Prostate gland (tissue), 2 donors: ENCODE measurements around the gene ATXN1. TPM values are rescaled to one million over a fixed set of nuclear protein-coding genes. Genes with fewer than 3 reads are reported as not detected.

Experiments
- DNase-seq: peaks from one replicate; pipeline ENCODE4 v3.0.0-alpha.2; 2019; ENCODE audit warnings: low spot score
- H3K27ac ChIP-seq, 2 donors: fragments of 200-600 bp; sonication (generic); 2 replicates each; pipeline ENCODE4 v1.5.1; 2017 to 2019
- H3K27me3 ChIP-seq: fragments of 200-600 bp; sonication (generic); replicated peaks from 2 replicates; pipeline ENCODE4 v1.5.1; 2019; ENCODE audit not compliant: insufficient read depth
- H3K36me3 ChIP-seq, 2 donors: fragments of 200-600 bp; sonication (generic); 1 replicate in 1 of 2; 2 replicates in 1 of 2; pipeline versions ENCODE4 v1.5.1 to v1.8.1; 2017 to 2019
- H3K4me1 ChIP-seq: fragments of 200-600 bp; sonication (generic); replicated peaks from 2 replicates; pipeline ENCODE4 v1.5.1; 2019
- H3K4me3 ChIP-seq, 2 donors: fragments of 200-600 bp; sonication (generic); 2 replicates each; pipeline ENCODE4 v1.5.1; 2017 to 2019
- H3K9me3 ChIP-seq: fragments of 200-600 bp; sonication (generic); 2 replicates; pipeline ENCODE4 v1.5.1; 2017
- CTCF ChIP-seq, 4 experiments: fragments of 200-600 bp in 2 of 4; fragments of 450-650 bp in 2 of 4; sonication (generic) in 2 of 4; IDR thresholded peaks; 1 replicate in 3 of 4; 2 replicates in 1 of 4; pipeline ENCODE4 v1.5.1; 2016 to 2019; ENCODE audit warnings: antibody characterized with exemption in 4 of 4, mild to moderate bottlenecking in 2 of 4, moderate library complexity in 2 of 4
- POLR2A ChIP-seq: fragments of 450-650 bp; IDR thresholded peaks from one replicate; pipeline ENCODE4 v1.6.1; 2016; ENCODE audit warnings: antibody characterized with exemption, mild to moderate bottlenecking
- POLR2AphosphoS5 ChIP-seq: sonication (generic); formaldehyde crosslinking; IDR thresholded peaks from one replicate; pipeline ENCODE4 v1.6.1; 2017; ENCODE audit warnings: antibody characterized with exemption
- WGBS: methylation state at CpG from one replicate; pipeline ENCODE4 v1.1.5; 2018; 5-methylcytosine and 5-hydroxymethylcytosine counted together
- intact Hi-C: fragments of 100-400 bp; cut with DNase I; formaldehyde crosslinking; loops from one replicate; pipeline ENCODE4 v1.14.2; 2022
- total RNA-seq, 2 donors: library from RNA; depleted of rRNA; stranded (reverse); fragments of >200 nt; gene quantifications; one replicate each; pipeline ENCODE4 v1.1.0, GENCODE V29; 2016

The ATXN1 gene
- total RNA-seq, 2 donors from 2014 or later: 28.5 to 89.0 TPM

GRCh38 chr6:16336056-16336818, 425.0 kb downstream of the ATXN1 start:
- H3K4me1 ChIP-seq: no peaks in the 10 kb centered on the region
- TF ChIP-seq CTCF (IDR thresholded peaks at IDR 0.05): peak in 1 of 4 experiments; percentile 35
- TF ChIP-seq POLR2AphosphoS5: no peak
- no peak for TF ChIP-seq POLR2A
- no peak overlapping the region for H3K27ac ChIP-seq
- DNase-seq: peak; percentile 50
- no peaks in the 10 kb centered on the region for H3K36me3 ChIP-seq
- WGBS: 53% methylated on average over 6 of the region's 6 CpGs
- H3K4me3 ChIP-seq: no peak overlapping the region
- intact Hi-C loops: loop anchor here (5.0 to 10.0 kb wide), 3 partner anchors 66 to 629 kb away; no protein-coding TSS in a partner anchor
- no peaks in the 10 kb centered on the region for H3K9me3 ChIP-seq
- H3K27me3 ChIP-seq: no peaks in the 10 kb centered on the region

- H3K27ac ChIP-seq: no peak overlapping the region
- H3K9me3 ChIP-seq: no peaks in the 10 kb centered on the region
- intact Hi-C loops: loop anchor here (5.0 to 10.0 kb wide), 3 partner anchors 67 to 630 kb away; no protein-coding TSS in a partner anchor
- no peak for DNase-seq
- H3K27me3 ChIP-seq: no peaks in the 10 kb centered on the region
- H3K4me1 ChIP-seq: no peaks in the 10 kb centered on the region
- H3K4me3 ChIP-seq: no peak overlapping the region
- WGBS: 90% methylated on average over 10 of the region's 10 CpGs
- TF ChIP-seq POLR2AphosphoS5: no peak
- no peak for TF ChIP-seq CTCF (IDR thresholded peaks at IDR 0.05)
- TF ChIP-seq POLR2A: no peak
- no peaks in the 10 kb centered on the region for H3K36me3 ChIP-seq
Measured at GRCh38 chr6:16335176-16335575, 426.1 kb downstream of the ATXN1 start.

GRCh38 chr6:16334671-16335070, 426.6 kb downstream of the ATXN1 start:
- Histone ChIP-seq H3K27me3 (no peaks in the 10 kb centered on the region), H3K9me3 (no peaks in the 10 kb centered on the region), H3K4me3 (no peak overlapping the region), H3K4me1 (no peaks in the 10 kb centered on the region), H3K36me3 (no peaks in the 10 kb centered on the region), H3K27ac (no peak overlapping the region)
- TF ChIP-seq POLR2AphosphoS5: peak; percentile 30
- no peak for TF ChIP-seq CTCF (IDR thresholded peaks at IDR 0.05)
- intact Hi-C loops: loop anchor here (5.0 to 10.0 kb wide), 4 partner anchors 68 to 753 kb away; no protein-coding TSS in a partner anchor
- 71% methylated on average over 3 of the region's 3 CpGs for WGBS
- DNase-seq: peak; percentile 24

- H3K27ac ChIP-seq: no peak overlapping the region
- no peaks in the 10 kb centered on the region for H3K36me3 ChIP-seq
- TF ChIP-seq CTCF (IDR thresholded peaks at IDR 0.05): no peak
- peak; percentile 23 for TF ChIP-seq POLR2AphosphoS5
- H3K4me1 ChIP-seq: no peaks in the 10 kb centered on the region
- intact Hi-C loops: loop anchor here (5.0 to 10.0 kb wide), 3 partner anchors 171 to 754 kb away; no protein-coding TSS in a partner anchor
- WGBS: 46% methylated on average over 3 of the region's 3 CpGs
- no peak overlapping the region for H3K4me3 ChIP-seq
- H3K27me3 ChIP-seq: no peaks in the 10 kb centered on the region
- DNase-seq: no peak
- H3K9me3 ChIP-seq: no peaks in the 10 kb centered on the region
Measured at GRCh38 chr6:16333580-16333979, 427.7 kb downstream of the ATXN1 start.

- intact Hi-C loops: loop anchor here (5.0 to 10.0 kb wide), 3 partner anchors 173 to 755 kb away; no protein-coding TSS in a partner anchor
- 10% methylated on average over 7 of the region's 7 CpGs for WGBS
- peak overlapping the region in 1 of 2 donors; percentile 41 for H3K27ac ChIP-seq
- peak; percentile 83 for DNase-seq
- TF ChIP-seq POLR2A (no peak), POLR2AphosphoS5 (peak; percentile 69), CTCF (IDR thresholded peaks at IDR 0.05) (peak; percentile 84 to 96 (median 92))
- H3K4me3 ChIP-seq: no peak overlapping the region
- no peaks in the 10 kb centered on the region for H3K9me3 ChIP-seq
- peaks cover 0 to 8% of the 10 kb centered on the region in 2 donors for H3K36me3 ChIP-seq
- H3K27me3 ChIP-seq: no peaks in the 10 kb centered on the region
- H3K4me1 ChIP-seq: no peaks in the 10 kb centered on the region
Measured at GRCh38 chr6:16332175-16332542, 429.1 kb downstream of the ATXN1 start.
